Measurements from ENCODE around the gene PDGFD.

GRCh38 chr11:103881584-103881983 is 282.4 kb downstream of the PDGFD start:
- TF ChIP-seq POLR2AphosphoS5 (IDR thresholded peaks at IDR 0.05; ENCODE audit: borderline replicate concordance, low read depth, low read length) (no peak), EZH2 (IDR thresholded peaks at IDR 0.05) (no peak), FOXP2 (optimal IDR thresholded peaks at IDR 0.05; ENCODE audit: control extremely low read depth, extremely low read length, insufficient read depth) (no peak)

Measured in SK-N-MC (cell line).